T-helper 9 cell (primary cell): Measurements from ENCODE around the gene CPA2.

Source experiments
- DNase-seq: peaks from one replicate; pipeline ENCODE4 v3.0.0-alpha.2; 2020

Gene CPA2

DNA sequence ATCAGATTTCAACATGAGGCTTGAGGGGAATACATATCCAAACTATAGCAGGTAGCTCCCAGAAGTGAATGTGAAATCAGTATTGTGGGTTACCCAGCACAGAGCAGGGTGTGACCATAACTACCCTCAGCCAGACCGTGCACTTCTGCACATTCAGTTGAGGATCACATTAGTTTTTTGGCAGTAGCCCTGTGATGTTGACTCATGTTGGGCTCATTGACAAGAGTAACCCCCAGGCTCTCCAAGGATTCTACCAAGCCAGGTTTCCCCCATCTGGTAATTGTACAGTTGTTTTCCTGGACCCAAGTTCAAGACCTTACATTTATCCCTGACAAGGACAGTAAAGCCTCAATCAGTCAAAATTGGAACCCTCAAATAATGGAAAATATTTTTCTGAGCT lies 14.6 kb downstream of the CPA2 start:
- no peak for DNase-seq

GRCh38 chr7:130286881-130287280 lies 20.2 kb downstream of the CPA2 start:
- DNase-seq, result no peak

- no peak for DNase-seq
Observed at GRCh38 chr7:130288168-130288567, 21.5 kb downstream of the CPA2 start.

- no peak for DNase-seq
Observed at GRCh38 chr7:130288829-130289228, 22.2 kb downstream of the CPA2 start.

DNA sequence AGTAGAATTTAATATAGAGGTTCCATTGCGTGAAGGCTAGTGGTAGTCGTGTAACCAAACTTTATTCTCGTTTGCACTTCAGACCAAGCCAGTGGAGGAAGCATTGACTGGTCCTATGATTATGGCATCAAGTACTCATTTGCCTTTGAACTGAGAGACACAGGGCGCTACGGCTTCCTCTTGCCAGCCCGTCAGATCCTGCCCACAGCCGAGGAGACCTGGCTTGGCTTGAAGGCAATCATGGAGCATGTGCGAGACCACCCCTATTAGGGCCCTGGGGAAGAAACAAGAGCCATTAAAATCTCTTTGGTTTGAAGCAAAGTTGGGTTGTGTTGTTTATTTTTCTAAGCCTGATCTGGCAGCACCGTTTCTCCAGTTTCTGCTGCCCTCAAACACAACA lies 22.8 kb downstream of the CPA2 start:
- no peak for DNase-seq

DNA sequence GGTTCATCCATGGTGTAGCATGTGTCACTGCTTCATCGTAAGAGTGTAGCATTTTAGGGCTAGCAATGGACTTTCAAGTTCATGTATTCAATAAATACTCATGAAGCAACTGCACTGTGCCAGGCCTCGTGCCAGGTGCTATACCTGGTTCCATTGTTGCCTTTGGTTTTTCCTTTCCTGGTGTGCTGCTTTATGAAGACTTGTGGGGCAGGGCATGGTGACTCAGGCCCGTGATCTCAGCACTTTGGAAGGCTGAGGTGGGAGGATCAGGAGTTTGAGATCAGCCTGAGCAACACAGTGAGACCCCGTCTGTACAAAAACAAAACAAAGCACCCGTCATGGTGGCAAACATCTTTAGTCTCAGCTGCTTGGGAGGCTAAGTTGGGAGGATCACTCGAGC lies 24.1 kb downstream of the CPA2 start:
- no peak for DNase-seq

- DNase-seq, result no peak
Observed at GRCh38 chr7:130292682-130293257, 26.1 kb downstream of the CPA2 start, which contains the start of gene CPA4. TSS of gene CPA4 (plus strand) at chr7:130293161. CDS start at chr7:130293181, 20 bp downstream.

GRCh38 chr7:130293521-130293920 lies 26.9 kb downstream of the CPA2 start:
- no peak for DNase-seq

GRCh38 chr7:130294314-130294713 lies 27.7 kb downstream of the CPA2 start:
- no peak for DNase-seq

DNA sequence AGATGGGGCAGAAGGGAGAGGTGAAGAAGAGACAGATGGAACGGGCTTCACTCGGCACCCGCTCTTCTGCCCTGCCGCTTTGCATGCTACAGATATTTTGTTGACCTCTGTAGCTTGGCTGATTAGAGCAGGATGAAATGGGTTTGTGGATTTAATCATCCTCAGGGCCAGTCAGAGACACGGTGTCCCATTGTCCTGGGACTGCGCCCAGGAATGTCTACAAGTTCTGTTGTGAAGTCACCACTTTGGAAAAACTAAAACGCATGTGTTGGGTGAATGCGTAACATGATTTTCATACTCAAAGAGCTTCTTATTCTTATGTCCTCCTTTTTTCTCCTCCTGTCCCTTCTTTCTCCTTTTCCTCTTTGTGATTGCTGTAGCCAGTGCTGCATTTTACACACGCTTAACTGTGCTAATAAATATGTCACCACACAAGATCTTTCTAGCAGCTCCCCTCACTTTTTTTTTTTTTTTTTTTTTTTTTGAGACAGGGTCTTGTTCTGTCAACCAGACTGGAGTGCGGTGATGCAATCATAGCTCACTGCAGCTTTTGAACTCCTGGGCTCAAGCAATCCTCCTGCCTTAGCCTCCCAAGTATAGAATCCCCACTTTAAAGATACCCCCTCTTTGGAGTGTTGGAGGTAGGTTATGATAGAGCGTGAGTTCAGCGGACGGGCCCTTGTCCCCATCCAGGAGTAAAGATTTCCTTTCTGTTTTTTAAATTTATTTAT lies 29.7 kb downstream of the CPA2 start:
- DNase-seq, result no peak

DNA sequence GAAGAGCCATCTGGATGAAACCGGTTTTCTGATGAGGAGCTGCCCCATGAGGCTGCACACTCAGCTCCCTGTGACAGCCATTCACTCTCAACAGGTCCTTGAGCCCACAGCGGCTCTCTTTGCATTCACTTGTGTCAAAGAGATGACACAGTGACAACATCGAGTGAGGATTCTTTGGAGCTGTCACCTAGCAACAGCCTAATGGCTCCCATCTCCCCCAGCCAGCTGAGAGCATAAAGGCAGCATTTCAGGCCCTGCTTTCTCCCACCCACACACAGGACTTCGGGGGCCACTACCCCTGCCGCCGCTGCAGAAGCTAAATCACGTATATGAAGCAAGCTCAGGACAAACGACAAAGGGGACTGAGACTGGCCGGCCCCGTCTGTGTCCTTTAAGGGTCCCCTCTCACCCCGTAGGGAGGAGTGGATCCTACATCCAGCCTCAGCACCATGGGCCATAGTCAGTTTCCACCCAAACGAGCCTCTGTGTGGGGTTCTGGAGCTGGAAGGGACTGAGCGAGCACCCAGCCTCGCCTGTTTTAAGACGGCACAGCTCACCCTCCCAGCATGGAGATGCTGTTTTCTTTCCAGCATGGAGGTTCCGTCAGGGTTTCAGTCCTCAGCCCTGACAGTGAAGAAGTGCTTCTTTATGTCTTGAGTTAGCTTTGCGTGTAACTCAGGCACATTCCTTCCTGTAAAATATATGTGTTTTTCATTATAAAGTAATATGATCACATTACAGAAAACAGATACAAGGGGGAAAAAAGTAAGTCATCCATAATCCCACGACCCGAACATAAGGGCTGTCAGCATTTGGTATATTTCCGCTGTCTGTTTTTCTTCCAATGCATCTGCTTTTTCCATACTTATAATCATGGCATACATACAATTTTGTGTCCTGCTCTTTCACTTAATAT lies 31.2 kb downstream of the CPA2 start:
- DNase-seq, result no peak

DNA sequence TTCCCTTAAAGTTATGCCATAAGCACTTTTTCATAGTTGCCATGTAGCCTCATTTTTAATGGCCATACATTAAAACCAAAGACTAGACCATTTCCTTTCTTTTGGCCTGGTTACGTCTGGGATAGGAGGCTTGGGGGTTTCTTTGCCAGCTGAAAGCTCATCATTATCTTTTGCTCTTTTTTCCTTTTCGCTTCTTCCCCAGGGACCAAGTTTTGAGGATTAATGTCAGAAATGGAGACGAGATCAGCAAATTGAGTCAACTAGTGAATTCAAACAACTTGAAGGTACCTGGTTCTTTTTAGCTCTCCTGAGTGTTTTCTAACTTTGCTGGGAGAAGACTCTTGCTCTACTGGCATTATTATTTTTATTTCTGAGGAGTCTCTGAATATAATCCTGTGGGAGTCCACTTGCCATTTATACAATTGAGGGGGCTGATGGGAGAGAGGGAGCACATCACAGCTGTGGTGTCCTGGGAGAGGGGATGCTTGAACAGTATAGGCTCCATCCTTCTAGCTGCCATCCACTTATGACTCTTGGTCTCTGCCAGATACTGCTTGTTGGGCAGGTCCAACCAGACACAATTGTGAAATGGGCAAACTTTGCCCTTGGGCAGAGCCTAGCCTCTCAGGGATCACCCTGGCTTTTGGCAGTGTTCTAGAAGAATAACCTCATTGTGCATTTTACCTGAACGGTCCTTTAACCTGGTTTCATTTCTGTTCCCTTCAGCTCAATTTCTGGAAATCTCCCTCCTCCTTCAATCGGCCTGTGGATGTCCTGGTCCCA lies 32.1 kb downstream of the CPA2 start:
- DNase-seq, result no peak

DNA sequence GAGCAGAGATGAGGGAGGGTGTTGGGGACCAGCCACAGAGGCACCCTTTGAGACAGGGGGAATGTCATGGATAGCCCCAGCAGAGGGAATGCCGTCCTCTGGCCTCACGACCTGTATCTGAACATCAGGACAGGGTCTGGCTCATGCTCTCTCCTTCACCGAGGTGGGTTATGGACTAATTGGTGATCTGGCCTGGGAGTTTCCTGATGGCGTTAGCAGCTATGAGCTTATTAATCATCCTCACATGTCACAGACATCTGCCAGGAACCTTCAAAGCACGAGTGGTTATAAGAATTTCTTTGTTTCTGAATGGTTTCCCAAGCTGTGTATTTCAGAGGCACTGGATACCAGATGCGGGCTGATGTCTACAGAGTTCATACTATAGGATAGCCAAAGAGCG lies 33.2 kb downstream of the CPA2 start:
- DNase-seq, result no peak

- DNase-seq, result no peak
Observed at GRCh38 chr7:130301501-130302020, 34.9 kb downstream of the CPA2 start.

DNA sequence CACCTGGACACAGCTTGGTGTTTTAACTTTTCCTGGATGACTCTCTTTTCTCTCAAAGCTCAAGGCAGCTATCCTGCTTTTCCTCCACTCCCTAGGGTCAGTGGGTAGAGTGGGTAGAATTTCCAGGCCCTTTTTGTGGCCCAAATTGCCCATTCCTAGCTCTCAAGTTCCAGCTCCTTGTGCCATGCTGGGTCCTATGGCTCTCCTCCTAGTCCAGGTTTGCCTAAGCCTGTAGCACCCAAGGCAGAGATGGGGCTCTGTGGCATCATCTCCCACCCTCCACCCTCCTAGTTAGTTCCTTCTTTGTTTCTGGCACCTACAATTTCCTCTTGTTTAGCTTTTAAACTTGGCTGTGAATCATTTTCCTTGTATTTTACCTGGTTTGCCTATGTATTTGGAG lies 36.0 kb downstream of the CPA2 start:
- DNase-seq, result no peak

GRCh38 chr7:130303127-130303526 lies 36.5 kb downstream of the CPA2 start:
- DNase-seq, result no peak

- no peak for DNase-seq
Observed at GRCh38 chr7:130303551-130303950, 36.9 kb downstream of the CPA2 start.

GRCh38 chr7:130303982-130304381 lies 37.3 kb downstream of the CPA2 start:
- no peak for DNase-seq

- no peak for DNase-seq
Observed at GRCh38 chr7:130304878-130305277, 38.2 kb downstream of the CPA2 start.

DNA sequence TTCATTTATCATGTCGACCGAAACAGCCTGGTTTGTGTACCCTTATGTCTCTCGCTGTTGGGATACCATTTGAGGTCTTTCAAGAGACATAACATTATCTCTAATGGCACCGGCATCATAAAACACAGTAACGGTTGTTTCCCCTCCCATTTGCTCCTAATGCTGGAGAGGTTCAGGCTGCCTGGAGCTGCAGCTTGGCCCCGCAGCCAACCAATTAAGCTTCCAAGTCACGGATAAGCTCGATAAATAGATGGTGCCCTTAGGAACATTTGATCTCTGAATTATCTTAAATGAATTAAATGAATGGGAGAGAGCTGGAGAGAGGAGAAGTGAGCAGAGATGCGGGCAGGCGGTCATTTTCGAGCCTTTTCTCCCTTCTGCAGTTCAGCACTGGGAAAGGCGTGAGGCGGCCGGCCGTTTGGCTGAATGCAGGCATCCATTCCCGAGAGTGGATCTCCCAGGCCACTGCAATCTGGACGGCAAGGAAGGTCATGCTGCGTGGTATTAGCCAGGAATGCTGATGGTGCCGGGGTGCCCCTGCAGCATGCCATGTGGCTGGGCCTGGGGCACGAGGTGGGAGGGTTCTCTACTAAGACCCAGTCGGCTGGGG lies 38.9 kb downstream of the CPA2 start:
- no peak for DNase-seq

GRCh38 chr7:130309986-130310385 lies 43.3 kb downstream of the CPA2 start:
- DNase-seq, result no peak

DNA sequence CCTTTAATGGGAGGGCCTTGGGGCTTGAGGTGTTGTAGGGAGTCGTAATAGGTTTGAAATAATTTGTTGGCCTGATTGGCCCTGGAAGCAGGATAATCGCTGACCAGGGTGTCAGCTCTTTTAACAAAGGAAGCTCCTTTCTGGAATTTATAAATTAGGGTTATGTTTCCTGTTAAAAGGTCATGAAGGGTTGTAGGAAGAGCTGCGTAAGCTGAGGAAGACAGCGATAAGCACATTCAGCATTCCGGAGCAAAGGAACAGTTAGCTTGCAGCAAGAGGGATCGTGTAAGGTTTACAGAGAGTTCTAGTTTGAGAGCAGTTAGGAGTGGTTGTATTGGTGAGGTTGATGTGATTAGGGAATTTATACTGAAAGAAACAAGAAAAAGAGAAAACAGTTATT lies 47.6 kb downstream of the CPA2 start:
- DNase-seq, result no peak
